HG02678 (cell line): Measurements from ENCODE around the gene PTPRZ1.

Experiments used
- ATAC-seq: cut with Tn5 transposase; IDR thresholded peaks from one replicate; pipeline ENCODE4 v1.9.1; 2021; ENCODE audit warnings: mild to moderate bottlenecking, moderate library complexity; ENCODE audit not compliant: unreplicated experiment

Gene PTPRZ1

GRCh38 chr7:121872831-121873288 is at the start of gene PTPRZ1:
Gene PTPRZ1 (plus strand): TSS chr7:121873161. CDS start chr7:121873500, 339 bp downstream.
- no peak for ATAC-seq

- no peak for ATAC-seq
Measured at GRCh38 chr7:121824276-121824675, 48.7 kb upstream of the PTPRZ1 start.

GRCh38 chr7:121831351-121831750 is 41.6 kb upstream of the PTPRZ1 start:
- no peak for ATAC-seq

GRCh38 chr7:121831801-121832200 is 41.2 kb upstream of the PTPRZ1 start:
- no peak for ATAC-seq

- ATAC-seq: no peak
Measured at GRCh38 chr7:121832347-121832746, 40.6 kb upstream of the PTPRZ1 start.

GRCh38 chr7:121833991-121834390 is 39.0 kb upstream of the PTPRZ1 start:
- no peak for ATAC-seq

GRCh38 chr7:121837462-121837861 is 35.5 kb upstream of the PTPRZ1 start:
- no peak for ATAC-seq

GRCh38 chr7:121847041-121847440 is 25.9 kb upstream of the PTPRZ1 start:
- no peak for ATAC-seq

- ATAC-seq: no peak
Measured at GRCh38 chr7:121853307-121853706, 19.7 kb upstream of the PTPRZ1 start.

- ATAC-seq: no peak
Measured at GRCh38 chr7:121860953-121861352, 12.0 kb upstream of the PTPRZ1 start.

GRCh38 chr7:121862591-121862990 is 10.4 kb upstream of the PTPRZ1 start:
- no peak for ATAC-seq

- ATAC-seq: no peak
Measured at GRCh38 chr7:121871188-121871587, 1.8 kb upstream of the PTPRZ1 start.

- no peak for ATAC-seq
Measured at GRCh38 chr7:121873289-121874194, 581 bp downstream of the PTPRZ1 start.

- ATAC-seq: no peak
Measured at GRCh38 chr7:121874298-121874697, 1.3 kb downstream of the PTPRZ1 start.

- ATAC-seq: no peak
Measured at GRCh38 chr7:121875203-121875602, 2.2 kb downstream of the PTPRZ1 start.

- no peak for ATAC-seq
Measured at GRCh38 chr7:121876656-121877500, 3.9 kb downstream of the PTPRZ1 start.

- no peak for ATAC-seq
Measured at GRCh38 chr7:121878918-121879464, 6.0 kb downstream of the PTPRZ1 start.

- no peak for ATAC-seq
Measured at GRCh38 chr7:121879544-121879943, 6.6 kb downstream of the PTPRZ1 start.

- no peak for ATAC-seq
Measured at GRCh38 chr7:121882731-121883130, 9.8 kb downstream of the PTPRZ1 start.

- ATAC-seq: no peak
Measured at GRCh38 chr7:121885166-121885920, 12.4 kb downstream of the PTPRZ1 start.

- ATAC-seq: no peak
Measured at GRCh38 chr7:121887634-121888033, 14.7 kb downstream of the PTPRZ1 start.
